ENCODE measurements around the gene FIBP. TPM values are rescaled to one million over a fixed set of nuclear protein-coding genes. Genes with fewer than 3 reads are reported as not detected.

Gene FIBP
- total RNA-seq, 3 donors from 2014 or later, result 35.8 to 52.8 (median 47.0) TPM

GRCh38 chr11:65900899-65901180, 12.6 kb upstream of the FIBP start:
- intact Hi-C loops (cut with DNase I, micrococcal nuclease), result no loop called here
- no peak for TF ChIP-seq CTCF (IDR thresholded peaks at IDR 0.05)
- H3K9me3 ChIP-seq, result no peaks in the 10 kb centered on the region
- H3K4me3 ChIP-seq, result no peak overlapping the region
- H3K4me1 ChIP-seq (ENCODE audit: low read depth), result peaks cover 16% of the 10 kb centered on the region
- DNase-seq (no peak), ATAC-seq (no peak)
- no peaks in the 10 kb centered on the region for H3K36me3 ChIP-seq (ENCODE audit: low read depth)

GRCh38 chr11:65900125-65900898, 12.0 kb upstream of the FIBP start, which contains the start of gene FOSL1:
TSS of gene FOSL1 (minus strand) at chr11:65900388. CDS start at chr11:65900339, 49 bp downstream.
- no peaks in the 10 kb centered on the region for H3K9me3 ChIP-seq
- ATAC-seq (peak; percentile 96), DNase-seq (peak; percentile 96 to 97 (median 96))
- H3K36me3 ChIP-seq (ENCODE audit: low read depth), result no peaks in the 10 kb centered on the region
- TF ChIP-seq CTCF (IDR thresholded peaks at IDR 0.05), result no peak
- intact Hi-C loops (cut with DNase I, micrococcal nuclease), result no loop called here
- peaks cover 16% of the 10 kb centered on the region for H3K4me1 ChIP-seq (ENCODE audit: low read depth)
- H3K4me3 ChIP-seq, result no peak within 1 kb of the TSS

- no peak for TF ChIP-seq CTCF (IDR thresholded peaks at IDR 0.05)
- intact Hi-C loops (cut with DNase I, micrococcal nuclease), result no loop called here
- Histone ChIP-seq H3K36me3 (ENCODE audit: low read depth) (no peaks in the 10 kb centered on the region), H3K4me1 (ENCODE audit: low read depth) (peaks cover 16% of the 10 kb centered on the region), H3K9me3 (no peaks in the 10 kb centered on the region), H3K4me3 (no peak overlapping the region)
- DNase-seq (peak in 2 of 3 donors; percentile 71 to 82), ATAC-seq (peak; percentile 61)
Measured at GRCh38 chr11:65899356-65900124, 11.3 kb upstream of the FIBP start.

- no peaks in the 10 kb centered on the region for H3K9me3 ChIP-seq
- peaks cover 16% of the 10 kb centered on the region for H3K4me1 ChIP-seq (ENCODE audit: low read depth)
- no peaks in the 10 kb centered on the region for H3K36me3 ChIP-seq (ENCODE audit: low read depth)
- no peak overlapping the region for H3K4me3 ChIP-seq
- intact Hi-C loops (cut with DNase I, micrococcal nuclease), result no loop called here
- no peak for ATAC-seq
- no peak for TF ChIP-seq CTCF (IDR thresholded peaks at IDR 0.05)
- no peak for DNase-seq
Measured at GRCh38 chr11:65898656-65899355, 10.5 kb upstream of the FIBP start.

- intact Hi-C loops (cut with DNase I, micrococcal nuclease), result no loop called here
- Histone ChIP-seq H3K36me3 (ENCODE audit: low read depth) (no peaks in the 10 kb centered on the region), H3K9me3 (no peaks in the 10 kb centered on the region), H3K4me1 (ENCODE audit: low read depth) (peaks cover 17% of the 10 kb centered on the region), H3K4me3 (no peak overlapping the region)
- no peak for DNase-seq
- ATAC-seq, result no peak
- no peak for TF ChIP-seq CTCF (IDR thresholded peaks at IDR 0.05)
Measured at GRCh38 chr11:65897020-65897471, 8.8 kb upstream of the FIBP start.
